NOMO-1 treated with dmso at 0.1 percent for 144 hours (cell line): ENCODE results near the gene FAP.

Source experiments
- DNase-seq: peaks from one replicate; lab custom pipeline; 2025; ENCODE audit not compliant: unreplicated experiment; lab: John Stamatoyannopoulos, UW

FAP gene

GRCh38 chr2:162188451-162188850 is 54.8 kb downstream of the FAP start:
- no peak for DNase-seq

- DNase-seq = no peak
Observed at GRCh38 chr2:162185541-162186232, 57.6 kb downstream of the FAP start.

- no peak for DNase-seq
Observed at GRCh38 chr2:162184821-162185450, 58.3 kb downstream of the FAP start.

GRCh38 chr2:162184359-162184758 is 58.9 kb downstream of the FAP start:
- DNase-seq = no peak

GRCh38 chr2:162182395-162182794 is 60.9 kb downstream of the FAP start:
- no peak for DNase-seq

- DNase-seq = no peak
Observed at GRCh38 chr2:162177301-162177700, 65.9 kb downstream of the FAP start.

GRCh38 chr2:162175714-162176113 is 67.5 kb downstream of the FAP start:
- no peak for DNase-seq

GRCh38 chr2:162174746-162175145 is 68.5 kb downstream of the FAP start:
- DNase-seq = no peak

GRCh38 chr2:162172802-162173370 is 70.4 kb downstream of the FAP start:
- DNase-seq = no peak

- DNase-seq = no peak
Observed at GRCh38 chr2:162166745-162167144, 76.5 kb downstream of the FAP start.

- DNase-seq = no peak
Observed at GRCh38 chr2:162166174-162166573, 77.1 kb downstream of the FAP start.

GRCh38 chr2:162164802-162165201 is 78.4 kb downstream of the FAP start:
- DNase-seq = no peak

- no peak for DNase-seq
Observed at GRCh38 chr2:162159446-162159845, 83.8 kb downstream of the FAP start.

GRCh38 chr2:162156149-162156548 is 87.1 kb downstream of the FAP start:
- DNase-seq = no peak

- no peak for DNase-seq
Observed at GRCh38 chr2:162155093-162155492, 88.2 kb downstream of the FAP start.

- DNase-seq = peak; percentile 35
Observed at GRCh38 chr2:162153608-162154224, 89.5 kb downstream of the FAP start.

GRCh38 chr2:162152147-162152546 is 91.1 kb downstream of the FAP start, which contains the start of gene GCG:
TSS of gene GCG (minus strand) at chr2:162152247. CDS start at chr2:162149178, 3,069 bp downstream.
- DNase-seq = no peak

- no peak for DNase-seq
Observed at GRCh38 chr2:162149940-162150339, 93.3 kb downstream of the FAP start.

- DNase-seq = no peak
Observed at GRCh38 chr2:162149466-162149865, 93.8 kb downstream of the FAP start.

GRCh38 chr2:162148956-162149355 is 94.3 kb downstream of the FAP start:
- DNase-seq = no peak

GRCh38 chr2:162143969-162144368 is 99.3 kb downstream of the FAP start:
- no peak for DNase-seq

GRCh38 chr2:162138310-162138709 is 104.9 kb downstream of the FAP start:
- no peak for DNase-seq
